HL-60 (cell line): Measurements from ENCODE around the gene EGFLAM.

Experiments used
- DNase-seq, 2 experiments: peaks; one replicate each; pipeline ENCODE4 v3.0.0-alpha.2; 2010 to 2020; ENCODE audit warnings: low read depth in 1 of 2, low spot score in 1 of 2
- H3K27ac ChIP-seq: fragments of 250-450 bp; sonication (Bioruptor Pico); replicated peaks from 2 replicates; pipeline ENCODE4 v1.5.1; 2020; ENCODE audit warnings: mild to moderate bottlenecking, moderate library complexity
- H3K27me3 ChIP-seq: fragments of 250-450 bp; sonication (Bioruptor Pico); 2 replicates; pipeline ENCODE4 v1.5.1; 2021; ENCODE audit warnings: mild to moderate bottlenecking, moderate library complexity; ENCODE audit not compliant: insufficient read depth, poor library complexity, severe bottlenecking
- H3K4me3 ChIP-seq: replicated peaks from 2 replicates; pipeline ENCODE4 v1.5.1; 2011; ENCODE audit warnings: mild to moderate bottlenecking, control low read depth, low read length; ENCODE audit not compliant: insufficient read depth
- GABPA ChIP-seq: IDR thresholded peaks from 2 replicates; pipeline ENCODE4 v1.6.1; 2012; ENCODE audit warnings: low read depth
- POLR2AphosphoS5 ChIP-seq: IDR thresholded peaks from 2 replicates; pipeline ENCODE4 v1.6.1; 2012; ENCODE audit warnings: low read depth
- SPI1 ChIP-seq: IDR thresholded peaks from 2 replicates; pipeline ENCODE4 v1.6.1; 2012; ENCODE audit warnings: low read depth, mild to moderate bottlenecking, borderline replicate concordance
- TF ChIP-seq, protein P1 (sequence below): IDR thresholded peaks from one replicate; pipeline ENCODE4 v1.5.1; 2011; ENCODE audit warnings: low read length, control low read depth, inconsistent platforms; ENCODE audit not compliant: insufficient read depth
- TF ChIP-seq, protein P2 (sequence below): IDR thresholded peaks from 2 replicates; pipeline ENCODE4 v1.6.1; 2012; ENCODE audit warnings: low read depth; ENCODE audit not compliant: insufficient replicate concordance

The EGFLAM gene

DNA sequence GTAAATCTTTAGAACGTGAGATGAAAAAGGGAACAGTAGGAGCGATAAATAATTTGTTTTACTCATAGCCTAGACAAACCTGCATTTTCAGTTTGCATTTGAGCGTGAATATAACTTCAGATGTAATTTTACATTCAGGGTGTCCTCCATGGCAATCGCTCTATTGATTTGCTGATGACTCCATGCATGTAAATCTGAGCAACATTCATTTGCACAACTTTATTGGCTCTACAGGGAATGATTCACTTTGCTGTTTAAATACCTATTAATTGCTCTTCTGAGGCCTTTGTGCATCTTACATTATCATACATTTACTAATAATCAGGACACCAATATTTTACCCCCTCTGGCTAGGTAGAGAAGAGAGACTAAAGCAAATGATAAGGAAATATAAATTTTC, 122.2 kb downstream of the EGFLAM start:
- H3K27ac ChIP-seq, result no peak overlapping the region
- DNase-seq, result no peak
- no peak for TF ChIP-seq GABPA

DNA sequence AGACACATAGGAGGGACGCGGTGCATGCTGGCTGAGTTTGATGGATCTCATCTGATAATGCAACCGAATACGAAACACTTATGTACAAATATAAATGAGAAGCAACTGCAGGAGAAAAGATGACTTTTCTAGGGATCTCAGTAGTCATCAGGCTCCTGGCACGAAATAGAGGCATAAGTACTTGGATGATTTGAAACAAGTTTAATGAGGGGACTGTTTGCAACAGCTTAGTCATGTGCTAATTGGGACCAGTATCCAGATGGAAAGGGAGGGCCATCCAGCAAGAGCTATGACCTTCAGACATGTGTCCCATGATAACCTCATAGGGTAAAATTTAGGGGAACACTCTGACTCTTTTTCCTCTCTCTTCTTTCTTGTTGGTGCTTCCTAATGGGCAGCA, 123.0 kb downstream of the EGFLAM start:
- Histone ChIP-seq H3K27ac (no peak overlapping the region), H3K4me3 (no peak overlapping the region), H3K27me3 (peaks cover 9% of the 10 kb centered on the region)
- TF ChIP-seq, protein P1, sequence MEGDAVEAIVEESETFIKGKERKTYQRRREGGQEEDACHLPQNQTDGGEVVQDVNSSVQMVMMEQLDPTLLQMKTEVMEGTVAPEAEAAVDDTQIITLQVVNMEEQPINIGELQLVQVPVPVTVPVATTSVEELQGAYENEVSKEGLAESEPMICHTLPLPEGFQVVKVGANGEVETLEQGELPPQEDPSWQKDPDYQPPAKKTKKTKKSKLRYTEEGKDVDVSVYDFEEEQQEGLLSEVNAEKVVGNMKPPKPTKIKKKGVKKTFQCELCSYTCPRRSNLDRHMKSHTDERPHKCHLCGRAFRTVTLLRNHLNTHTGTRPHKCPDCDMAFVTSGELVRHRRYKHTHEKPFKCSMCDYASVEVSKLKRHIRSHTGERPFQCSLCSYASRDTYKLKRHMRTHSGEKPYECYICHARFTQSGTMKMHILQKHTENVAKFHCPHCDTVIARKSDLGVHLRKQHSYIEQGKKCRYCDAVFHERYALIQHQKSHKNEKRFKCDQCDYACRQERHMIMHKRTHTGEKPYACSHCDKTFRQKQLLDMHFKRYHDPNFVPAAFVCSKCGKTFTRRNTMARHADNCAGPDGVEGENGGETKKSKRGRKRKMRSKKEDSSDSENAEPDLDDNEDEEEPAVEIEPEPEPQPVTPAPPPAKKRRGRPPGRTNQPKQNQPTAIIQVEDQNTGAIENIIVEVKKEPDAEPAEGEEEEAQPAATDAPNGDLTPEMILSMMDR, result no peak
- TF ChIP-seq, protein P2, sequence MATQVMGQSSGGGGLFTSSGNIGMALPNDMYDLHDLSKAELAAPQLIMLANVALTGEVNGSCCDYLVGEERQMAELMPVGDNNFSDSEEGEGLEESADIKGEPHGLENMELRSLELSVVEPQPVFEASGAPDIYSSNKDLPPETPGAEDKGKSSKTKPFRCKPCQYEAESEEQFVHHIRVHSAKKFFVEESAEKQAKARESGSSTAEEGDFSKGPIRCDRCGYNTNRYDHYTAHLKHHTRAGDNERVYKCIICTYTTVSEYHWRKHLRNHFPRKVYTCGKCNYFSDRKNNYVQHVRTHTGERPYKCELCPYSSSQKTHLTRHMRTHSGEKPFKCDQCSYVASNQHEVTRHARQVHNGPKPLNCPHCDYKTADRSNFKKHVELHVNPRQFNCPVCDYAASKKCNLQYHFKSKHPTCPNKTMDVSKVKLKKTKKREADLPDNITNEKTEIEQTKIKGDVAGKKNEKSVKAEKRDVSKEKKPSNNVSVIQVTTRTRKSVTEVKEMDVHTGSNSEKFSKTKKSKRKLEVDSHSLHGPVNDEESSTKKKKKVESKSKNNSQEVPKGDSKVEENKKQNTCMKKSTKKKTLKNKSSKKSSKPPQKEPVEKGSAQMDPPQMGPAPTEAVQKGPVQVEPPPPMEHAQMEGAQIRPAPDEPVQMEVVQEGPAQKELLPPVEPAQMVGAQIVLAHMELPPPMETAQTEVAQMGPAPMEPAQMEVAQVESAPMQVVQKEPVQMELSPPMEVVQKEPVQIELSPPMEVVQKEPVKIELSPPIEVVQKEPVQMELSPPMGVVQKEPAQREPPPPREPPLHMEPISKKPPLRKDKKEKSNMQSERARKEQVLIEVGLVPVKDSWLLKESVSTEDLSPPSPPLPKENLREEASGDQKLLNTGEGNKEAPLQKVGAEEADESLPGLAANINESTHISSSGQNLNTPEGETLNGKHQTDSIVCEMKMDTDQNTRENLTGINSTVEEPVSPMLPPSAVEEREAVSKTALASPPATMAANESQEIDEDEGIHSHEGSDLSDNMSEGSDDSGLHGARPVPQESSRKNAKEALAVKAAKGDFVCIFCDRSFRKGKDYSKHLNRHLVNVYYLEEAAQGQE, result no peak
- TF ChIP-seq POLR2AphosphoS5 (no peak), GABPA (no peak), SPI1 (no peak)
- DNase-seq, result no peak

More for the DNA sequence above, 122.2 kb downstream of the EGFLAM start:
- peaks cover 9% of the 10 kb centered on the region for H3K27me3 ChIP-seq
- H3K4me3 ChIP-seq, result no peak overlapping the region

DNA sequence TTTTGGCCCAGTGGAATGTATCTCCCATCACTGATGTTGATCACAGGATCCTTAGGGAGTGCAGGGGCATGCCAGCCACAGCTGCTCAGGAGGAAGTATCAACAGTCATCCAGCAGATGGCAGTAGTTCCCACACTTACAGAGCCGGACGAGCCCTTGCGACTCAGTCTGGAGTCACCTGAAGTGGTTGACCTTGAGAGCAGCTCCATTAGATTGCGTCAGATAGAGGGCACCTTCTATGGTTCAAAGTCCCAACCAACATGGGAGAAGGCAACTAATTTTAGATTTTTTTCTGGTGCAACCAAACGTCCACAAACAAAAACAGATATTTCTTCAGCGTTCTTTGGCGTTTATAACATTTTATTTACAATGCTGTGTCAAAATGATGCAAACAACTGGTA, 124.5 kb downstream of the EGFLAM start:
- H3K4me3 ChIP-seq, result no peak overlapping the region
- H3K27ac ChIP-seq, result no peak overlapping the region
- peaks cover 6% of the 10 kb centered on the region for H3K27me3 ChIP-seq
- TF ChIP-seq SPI1 (no peak), GABPA (no peak), POLR2AphosphoS5 (no peak)
- TF ChIP-seq, protein P1, result peak; percentile 91
- TF ChIP-seq, protein P2, result no peak
- DNase-seq, result peak; percentile 40 to 58

DNA sequence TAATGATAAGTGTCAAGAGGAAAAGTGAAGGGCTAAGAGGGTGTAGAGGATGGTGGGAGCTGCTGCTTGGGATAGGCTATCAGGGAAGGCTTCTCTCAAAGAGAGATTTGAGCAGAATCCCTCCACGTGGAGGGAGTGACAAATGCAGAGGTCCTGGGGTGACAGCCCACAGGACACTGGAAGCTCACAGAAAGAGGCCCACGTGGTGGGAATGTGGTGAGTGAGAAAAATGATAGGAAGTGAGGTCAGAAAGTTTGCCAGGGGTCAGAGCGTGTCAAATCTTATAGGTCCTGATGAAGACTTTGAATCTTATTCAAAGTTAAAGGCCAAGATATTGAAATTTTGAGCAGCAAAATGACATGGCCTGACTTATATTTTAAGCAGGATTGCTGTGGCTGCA, 125.3 kb downstream of the EGFLAM start:
- no peak for TF ChIP-seq SPI1
- TF ChIP-seq, protein P1, result no peak
- no peak for TF ChIP-seq GABPA
- TF ChIP-seq POLR2AphosphoS5, result no peak
- TF ChIP-seq, protein P2, result no peak
- Histone ChIP-seq H3K4me3 (no peak overlapping the region), H3K27ac (no peak overlapping the region), H3K27me3 (no peaks in the 10 kb centered on the region)
- no peak for DNase-seq
